H1 (cell line): ENCODE data around the gene PPP1R2. TPM values are rescaled to one million over a fixed set of nuclear protein-coding genes. Genes with fewer than 3 reads are reported as not detected.

Experiments used
- KDM1A ChIP-seq: fragments of 200-600, 300-600 bp; sonication (generic); IDR thresholded peaks from 2 replicates; pipeline ENCODE4 v1.7.1; 2016; ENCODE audit warnings: mild to moderate bottlenecking, low read length, borderline replicate concordance
- NANOG ChIP-seq: IDR thresholded peaks from 2 replicates; pipeline ENCODE4 v1.6.1; 2011; ENCODE audit warnings: low read length, low read depth, mild to moderate bottlenecking, inconsistent platforms; ENCODE audit not compliant: insufficient read depth, poor library complexity, severe bottlenecking
- RAD21 ChIP-seq, 2 experiments: IDR thresholded peaks in 1 of 2; conservative IDR thresholded peaks in 1 of 2; 2 replicates each; pipeline ENCODE4 v1.6.1; 2011; ENCODE audit warnings: low read depth in 2 of 2, low read length in 2 of 2, improper control_type of control experiment in 1 of 2, inconsistent platforms in 1 of 2, mild to moderate bottlenecking in 1 of 2, moderate library complexity in 1 of 2
- RFX5 ChIP-seq: IDR thresholded peaks from 2 replicates; pipeline ENCODE4 v1.6.1; 2011; ENCODE audit warnings: low read depth, low read length, improper control_type of control experiment, borderline replicate concordance
- polyA plus RNA-seq, 7 experiments: library from polyadenylated mRNA; depleted of rRNA in 3 of 7; stranded (reverse) in 5 of 7; unstranded in 2 of 7; fragments of >200 nt in 5 of 7; fragments of 200-250 nt in 2 of 7; gene quantifications; 1 replicate in 5 of 7; 2 replicates in 1 of 7; 4 replicates in 1 of 7; pipeline versions ENCODE4 v1.2.1 to v1.2.3, GENCODE V29; 2011 to 2013; ENCODE audit warnings: missing spikeins in 2 of 7, mixed read lengths in 2 of 7
- total RNA-seq: library from RNA; stranded (reverse); fragmentation: NEBNext Ultra II Directional; extraction: Animal tissue kit (Norgen Biotek cat#: 25700); gene quantifications from 2 replicates; pipeline ENCODE4 v1.2.1, GENCODE V29; 2021
- TF ChIP-seq, protein P1 (sequence below): fragments of 300-600 bp; sonication (generic); IDR thresholded peaks from 2 replicates; pipeline ENCODE4 v1.7.1; 2012; ENCODE audit warnings: low read length, moderate library complexity, mild to moderate bottlenecking, inconsistent platforms; ENCODE audit not compliant: insufficient replicate concordance

Gene PPP1R2
- total and polyA plus RNA-seq, 2 of the 8 experiments (the other 6 are each of a cell fraction or from before 2014, with no cell fraction given): 14.0 to 26.5 TPM

DNA sequence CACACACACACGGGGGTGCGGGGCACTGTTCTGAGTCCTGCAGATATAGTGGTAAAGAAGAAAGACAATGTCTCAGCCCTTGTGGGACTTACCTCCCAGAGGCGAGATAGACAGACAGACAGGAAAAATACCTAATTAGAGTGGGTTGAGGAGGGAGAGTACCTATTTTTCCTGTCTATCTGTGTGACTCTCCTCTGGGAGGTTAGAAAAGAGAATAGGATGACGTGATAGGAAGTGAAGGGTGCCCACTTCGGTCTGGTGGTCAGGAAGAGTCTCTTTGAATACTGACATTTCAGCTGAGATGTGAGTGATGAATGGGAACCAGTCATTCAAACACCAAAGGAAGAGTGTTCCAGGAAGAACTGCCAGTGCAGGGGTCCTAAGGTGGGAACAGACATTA is 44.7 kb upstream of the PPP1R2 start (continued):
- TF ChIP-seq, protein P1, sequence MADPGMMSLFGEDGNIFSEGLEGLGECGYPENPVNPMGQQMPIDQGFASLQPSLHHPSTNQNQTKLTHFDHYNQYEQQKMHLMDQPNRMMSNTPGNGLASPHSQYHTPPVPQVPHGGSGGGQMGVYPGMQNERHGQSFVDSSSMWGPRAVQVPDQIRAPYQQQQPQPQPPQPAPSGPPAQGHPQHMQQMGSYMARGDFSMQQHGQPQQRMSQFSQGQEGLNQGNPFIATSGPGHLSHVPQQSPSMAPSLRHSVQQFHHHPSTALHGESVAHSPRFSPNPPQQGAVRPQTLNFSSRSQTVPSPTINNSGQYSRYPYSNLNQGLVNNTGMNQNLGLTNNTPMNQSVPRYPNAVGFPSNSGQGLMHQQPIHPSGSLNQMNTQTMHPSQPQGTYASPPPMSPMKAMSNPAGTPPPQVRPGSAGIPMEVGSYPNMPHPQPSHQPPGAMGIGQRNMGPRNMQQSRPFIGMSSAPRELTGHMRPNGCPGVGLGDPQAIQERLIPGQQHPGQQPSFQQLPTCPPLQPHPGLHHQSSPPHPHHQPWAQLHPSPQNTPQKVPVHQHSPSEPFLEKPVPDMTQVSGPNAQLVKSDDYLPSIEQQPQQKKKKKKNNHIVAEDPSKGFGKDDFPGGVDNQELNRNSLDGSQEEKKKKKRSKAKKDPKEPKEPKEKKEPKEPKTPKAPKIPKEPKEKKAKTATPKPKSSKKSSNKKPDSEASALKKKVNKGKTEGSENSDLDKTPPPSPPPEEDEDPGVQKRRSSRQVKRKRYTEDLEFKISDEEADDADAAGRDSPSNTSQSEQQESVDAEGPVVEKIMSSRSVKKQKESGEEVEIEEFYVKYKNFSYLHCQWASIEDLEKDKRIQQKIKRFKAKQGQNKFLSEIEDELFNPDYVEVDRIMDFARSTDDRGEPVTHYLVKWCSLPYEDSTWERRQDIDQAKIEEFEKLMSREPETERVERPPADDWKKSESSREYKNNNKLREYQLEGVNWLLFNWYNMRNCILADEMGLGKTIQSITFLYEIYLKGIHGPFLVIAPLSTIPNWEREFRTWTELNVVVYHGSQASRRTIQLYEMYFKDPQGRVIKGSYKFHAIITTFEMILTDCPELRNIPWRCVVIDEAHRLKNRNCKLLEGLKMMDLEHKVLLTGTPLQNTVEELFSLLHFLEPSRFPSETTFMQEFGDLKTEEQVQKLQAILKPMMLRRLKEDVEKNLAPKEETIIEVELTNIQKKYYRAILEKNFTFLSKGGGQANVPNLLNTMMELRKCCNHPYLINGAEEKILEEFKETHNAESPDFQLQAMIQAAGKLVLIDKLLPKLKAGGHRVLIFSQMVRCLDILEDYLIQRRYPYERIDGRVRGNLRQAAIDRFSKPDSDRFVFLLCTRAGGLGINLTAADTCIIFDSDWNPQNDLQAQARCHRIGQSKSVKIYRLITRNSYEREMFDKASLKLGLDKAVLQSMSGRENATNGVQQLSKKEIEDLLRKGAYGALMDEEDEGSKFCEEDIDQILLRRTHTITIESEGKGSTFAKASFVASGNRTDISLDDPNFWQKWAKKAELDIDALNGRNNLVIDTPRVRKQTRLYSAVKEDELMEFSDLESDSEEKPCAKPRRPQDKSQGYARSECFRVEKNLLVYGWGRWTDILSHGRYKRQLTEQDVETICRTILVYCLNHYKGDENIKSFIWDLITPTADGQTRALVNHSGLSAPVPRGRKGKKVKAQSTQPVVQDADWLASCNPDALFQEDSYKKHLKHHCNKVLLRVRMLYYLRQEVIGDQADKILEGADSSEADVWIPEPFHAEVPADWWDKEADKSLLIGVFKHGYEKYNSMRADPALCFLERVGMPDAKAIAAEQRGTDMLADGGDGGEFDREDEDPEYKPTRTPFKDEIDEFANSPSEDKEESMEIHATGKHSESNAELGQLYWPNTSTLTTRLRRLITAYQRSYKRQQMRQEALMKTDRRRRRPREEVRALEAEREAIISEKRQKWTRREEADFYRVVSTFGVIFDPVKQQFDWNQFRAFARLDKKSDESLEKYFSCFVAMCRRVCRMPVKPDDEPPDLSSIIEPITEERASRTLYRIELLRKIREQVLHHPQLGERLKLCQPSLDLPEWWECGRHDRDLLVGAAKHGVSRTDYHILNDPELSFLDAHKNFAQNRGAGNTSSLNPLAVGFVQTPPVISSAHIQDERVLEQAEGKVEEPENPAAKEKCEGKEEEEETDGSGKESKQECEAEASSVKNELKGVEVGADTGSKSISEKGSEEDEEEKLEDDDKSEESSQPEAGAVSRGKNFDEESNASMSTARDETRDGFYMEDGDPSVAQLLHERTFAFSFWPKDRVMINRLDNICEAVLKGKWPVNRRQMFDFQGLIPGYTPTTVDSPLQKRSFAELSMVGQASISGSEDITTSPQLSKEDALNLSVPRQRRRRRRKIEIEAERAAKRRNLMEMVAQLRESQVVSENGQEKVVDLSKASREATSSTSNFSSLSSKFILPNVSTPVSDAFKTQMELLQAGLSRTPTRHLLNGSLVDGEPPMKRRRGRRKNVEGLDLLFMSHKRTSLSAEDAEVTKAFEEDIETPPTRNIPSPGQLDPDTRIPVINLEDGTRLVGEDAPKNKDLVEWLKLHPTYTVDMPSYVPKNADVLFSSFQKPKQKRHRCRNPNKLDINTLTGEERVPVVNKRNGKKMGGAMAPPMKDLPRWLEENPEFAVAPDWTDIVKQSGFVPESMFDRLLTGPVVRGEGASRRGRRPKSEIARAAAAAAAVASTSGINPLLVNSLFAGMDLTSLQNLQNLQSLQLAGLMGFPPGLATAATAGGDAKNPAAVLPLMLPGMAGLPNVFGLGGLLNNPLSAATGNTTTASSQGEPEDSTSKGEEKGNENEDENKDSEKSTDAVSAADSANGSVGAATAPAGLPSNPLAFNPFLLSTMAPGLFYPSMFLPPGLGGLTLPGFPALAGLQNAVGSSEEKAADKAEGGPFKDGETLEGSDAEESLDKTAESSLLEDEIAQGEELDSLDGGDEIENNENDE: no peak
- TF ChIP-seq RFX5 (no peak), RAD21 (IDR thresholded peaks at IDR 0.05 in 1 of 2, conservative IDR thresholded peaks at IDR 0.05 in 1 of 2; ENCODE audit: low read depth in 2 of 2, low read length in 2 of 2) (no peak), NANOG (no peak), KDM1A (no peak)
